CD4-positive, alpha-beta T cell treated with Interleukin-17A for 4 hours (primary cell): ENCODE measurements around the gene ADAMTS13.

Experiments used
- DNase-seq: peaks from one replicate; pipeline ENCODE4 v3.0.0-alpha.2; 2020; ENCODE audit warnings: mixed read lengths

Gene ADAMTS13

DNA sequence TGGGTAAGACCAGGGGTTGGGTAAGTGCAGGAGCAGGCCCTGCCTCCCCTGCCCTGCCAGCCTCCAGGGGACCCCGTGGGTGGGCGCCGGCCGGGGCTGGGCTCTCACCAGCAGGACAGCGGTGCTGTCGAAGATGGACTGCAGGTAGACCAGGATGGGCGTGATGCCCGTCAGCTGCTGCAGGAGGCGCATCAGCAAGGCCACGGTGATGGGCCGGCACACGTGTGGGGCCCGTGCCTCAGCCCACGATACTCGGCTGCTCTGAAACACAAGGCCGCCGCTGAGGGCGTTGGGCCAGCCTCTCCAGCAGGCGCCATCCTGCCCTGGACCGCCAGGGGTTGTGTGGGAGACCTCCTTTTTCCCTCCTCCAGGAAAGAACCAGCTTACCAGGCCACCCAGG, 52.7 kb downstream of the ADAMTS13 start:
- no peak for DNase-seq

DNA sequence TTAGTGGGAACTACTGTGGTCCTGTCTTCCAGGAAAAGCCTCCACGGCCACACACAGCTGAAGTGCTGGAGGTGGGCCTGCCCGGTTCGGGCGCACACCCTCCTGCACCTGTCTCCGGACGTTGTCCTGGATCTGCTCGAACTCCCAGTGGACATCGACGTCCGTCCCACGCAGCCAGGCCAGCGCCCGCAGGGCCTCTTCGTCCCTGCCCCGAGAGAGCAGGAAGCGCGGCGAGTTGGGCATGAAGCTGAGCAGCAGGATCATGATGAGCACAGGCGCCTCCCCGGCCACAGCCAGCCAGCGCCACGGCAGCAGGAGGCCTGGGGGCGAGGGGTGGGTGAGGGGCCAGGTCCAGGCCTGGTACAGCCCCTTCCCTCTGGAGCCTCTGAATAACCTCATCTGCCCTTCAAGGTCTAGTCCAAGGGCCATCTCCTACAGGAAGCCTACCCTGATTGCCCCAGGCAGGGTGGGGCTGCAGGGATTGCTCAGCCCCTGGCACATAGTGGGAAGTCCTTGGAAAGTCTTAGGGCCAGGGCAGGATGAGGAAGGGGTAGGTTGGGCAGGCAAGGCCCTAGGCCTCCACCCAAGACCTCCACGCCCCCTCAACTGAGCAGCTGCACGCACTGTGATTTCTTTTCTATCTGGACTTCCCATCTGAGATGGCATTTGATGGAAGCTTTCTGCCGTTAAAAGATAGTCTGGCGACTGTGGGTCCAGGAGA, 53.3 kb downstream of the ADAMTS13 start:
- DNase-seq, result no peak

DNA sequence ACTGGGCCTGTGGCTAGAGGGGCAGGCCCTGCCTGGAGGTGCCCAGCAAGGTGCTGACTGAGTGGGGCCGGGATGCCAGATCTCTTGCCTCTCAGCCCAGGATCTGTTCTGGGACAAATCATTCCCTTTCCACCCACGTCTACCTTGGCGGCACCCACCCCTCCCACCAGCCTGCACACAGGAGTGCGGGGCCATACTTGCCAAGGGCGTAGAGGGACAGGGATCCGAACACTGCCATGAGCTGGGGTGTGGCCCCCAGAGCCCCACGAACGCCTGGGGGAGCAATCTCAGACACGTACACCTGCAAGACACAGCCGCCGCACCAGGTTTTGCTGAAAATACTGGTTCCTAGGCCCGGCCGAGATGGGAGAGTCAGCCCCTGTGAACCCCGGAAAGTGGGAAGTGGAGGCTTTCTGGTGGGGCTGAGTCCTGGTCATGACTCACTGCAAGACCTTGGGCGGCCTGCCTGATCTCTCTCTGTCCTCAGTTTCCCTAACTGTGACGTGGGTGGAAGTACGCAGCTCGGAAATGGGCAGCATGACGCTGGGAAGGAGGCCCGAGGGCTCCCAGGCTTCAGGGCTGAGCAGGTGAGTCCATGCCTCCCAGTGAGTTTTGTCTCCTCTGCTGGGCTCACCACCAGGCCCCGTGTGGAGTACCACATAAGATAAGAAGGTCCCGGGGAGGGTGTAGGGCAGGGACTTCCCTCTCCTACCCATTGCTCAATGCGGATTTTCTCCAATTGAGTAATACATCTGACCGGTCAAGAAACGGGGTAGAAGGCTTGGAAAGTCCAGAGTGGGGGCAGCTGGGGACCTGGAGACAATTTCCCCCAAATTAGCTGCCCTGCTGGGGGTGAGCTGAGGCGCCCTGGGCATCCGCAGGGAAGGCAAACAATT, 54.1 kb downstream of the ADAMTS13 start:
- no peak for DNase-seq

DNA sequence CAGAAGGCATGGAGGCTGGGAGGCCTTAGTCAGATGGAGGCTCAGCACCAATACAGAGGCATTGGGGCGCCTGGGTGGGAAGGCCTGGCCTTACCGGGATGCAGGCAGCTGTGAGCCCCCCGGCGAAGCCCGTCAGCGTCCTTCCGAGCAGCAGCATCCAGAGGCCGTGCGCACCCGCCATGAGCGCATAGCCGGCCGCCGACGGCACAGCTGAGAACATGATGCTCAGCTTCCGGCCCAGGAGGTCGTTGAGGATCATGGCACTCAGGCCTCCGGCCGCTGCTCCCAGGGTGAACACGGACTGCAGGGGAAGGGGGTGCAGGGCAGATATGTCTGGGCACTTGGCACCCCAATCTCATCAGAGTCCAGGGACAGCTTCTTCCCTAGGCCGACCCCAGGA, 54.8 kb downstream of the ADAMTS13 start:
- no peak for DNase-seq

DNA sequence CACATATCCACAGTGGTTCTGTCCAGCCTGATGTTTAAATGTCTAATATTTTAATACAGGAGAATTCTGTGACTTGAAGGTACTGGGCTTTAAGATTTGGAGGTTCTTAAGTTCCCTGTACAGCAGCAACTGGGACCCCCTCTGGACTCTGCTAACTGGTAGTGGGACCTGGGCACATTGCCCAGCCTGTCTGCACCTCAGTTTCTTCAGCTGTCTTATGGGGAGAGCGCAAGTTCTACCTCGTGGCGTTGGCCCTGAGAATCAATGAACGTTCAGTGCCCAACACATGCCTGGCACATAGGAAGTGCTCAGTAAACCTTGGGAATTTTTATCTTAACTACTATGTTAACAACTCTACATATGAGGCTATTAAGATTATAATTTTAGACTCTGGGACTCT, 55.3 kb downstream of the ADAMTS13 start:
- DNase-seq, result no peak

DNA sequence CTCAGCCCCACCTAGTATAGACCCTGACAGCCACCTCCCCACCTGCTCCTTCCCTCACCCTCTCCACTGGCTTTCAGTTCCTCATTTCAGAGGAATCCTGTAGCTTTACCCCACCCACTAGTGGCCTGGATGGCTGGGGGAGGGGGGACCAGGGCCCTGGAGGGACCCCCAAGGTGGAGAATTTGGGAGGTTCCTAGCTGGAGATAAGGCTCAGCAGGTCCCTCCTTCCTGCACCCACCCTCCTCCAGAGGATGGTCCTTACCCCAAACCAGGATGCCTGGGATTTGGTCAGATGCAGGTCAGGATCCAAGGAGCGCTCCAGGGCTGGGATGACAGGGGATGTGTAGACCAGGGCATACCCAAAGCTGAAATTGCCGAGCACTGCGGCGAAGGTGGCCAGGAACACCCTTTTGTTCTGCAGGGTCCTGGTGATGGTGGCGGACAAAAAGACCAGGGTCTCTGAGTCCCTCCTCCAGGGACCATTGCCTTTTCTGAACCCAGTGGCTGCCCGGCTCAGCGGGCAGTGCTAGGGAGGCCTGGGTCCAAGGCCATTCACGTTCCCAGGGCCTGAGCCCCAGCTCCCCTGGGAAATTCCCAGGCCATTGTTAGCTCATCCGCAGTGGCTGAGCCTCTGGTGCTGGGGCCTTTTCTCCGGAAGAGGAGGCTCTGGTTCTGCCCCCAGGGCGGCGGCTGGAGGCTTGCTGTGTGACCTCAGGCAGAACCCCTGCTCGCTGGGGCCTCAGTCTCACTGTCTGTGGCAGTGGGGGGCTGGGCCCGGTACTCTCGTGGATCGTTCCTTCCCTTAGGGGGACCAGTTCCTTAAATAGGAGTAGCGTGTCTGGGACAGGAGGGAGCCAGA, 56.1 kb downstream of the ADAMTS13 start:
- DNase-seq, result peak; percentile 25

DNA sequence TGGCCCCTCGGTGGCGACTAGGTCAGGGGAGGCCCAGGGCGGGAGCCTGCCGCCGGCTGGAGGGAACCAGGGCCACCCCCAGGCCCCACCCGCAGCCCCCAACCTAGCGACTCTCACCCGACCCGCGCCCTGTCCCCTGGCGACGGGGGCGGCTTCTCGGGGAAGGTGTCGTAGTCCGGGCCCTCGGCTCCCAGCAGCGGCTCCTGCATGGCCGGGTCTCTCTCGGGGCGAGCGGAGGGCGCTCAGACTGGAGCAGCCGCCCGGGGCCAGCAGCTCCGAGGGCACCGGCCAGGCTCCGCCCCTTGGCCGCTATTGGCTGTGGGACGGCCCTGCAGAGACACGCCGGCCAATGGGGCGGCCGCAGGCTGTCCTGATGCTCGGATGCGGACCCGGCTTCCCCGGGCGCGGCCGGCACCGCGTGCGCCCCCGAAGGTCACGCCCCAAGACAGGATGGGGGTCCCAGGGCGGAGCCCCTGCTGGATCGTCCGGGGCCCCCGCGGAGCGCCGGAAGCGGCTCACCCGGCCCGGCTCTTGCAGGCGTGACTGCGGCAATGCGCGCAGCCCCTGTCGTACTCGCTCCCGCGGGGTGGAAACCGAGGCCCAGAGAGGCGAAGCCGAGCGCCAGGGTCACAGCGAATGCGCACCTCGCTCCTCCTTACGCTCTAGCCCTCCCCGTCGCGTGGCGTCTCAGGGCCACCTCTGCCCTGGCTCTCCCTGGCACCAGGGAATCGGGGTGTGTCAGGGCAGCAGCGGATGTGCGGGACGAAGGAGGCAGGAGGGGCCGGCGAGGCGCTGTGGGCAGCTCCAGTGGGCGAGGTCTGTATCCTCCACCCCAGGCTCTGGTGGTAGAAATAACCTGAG, 56.9 kb downstream of the ADAMTS13 start, which contains the start of gene SLC2A6:
TSS of gene SLC2A6 (minus strand) at position 249 of the 861 bp plus-strand sequence. CDS start at position 209, 40 bp downstream.
- peak; percentile 87 for DNase-seq

DNA sequence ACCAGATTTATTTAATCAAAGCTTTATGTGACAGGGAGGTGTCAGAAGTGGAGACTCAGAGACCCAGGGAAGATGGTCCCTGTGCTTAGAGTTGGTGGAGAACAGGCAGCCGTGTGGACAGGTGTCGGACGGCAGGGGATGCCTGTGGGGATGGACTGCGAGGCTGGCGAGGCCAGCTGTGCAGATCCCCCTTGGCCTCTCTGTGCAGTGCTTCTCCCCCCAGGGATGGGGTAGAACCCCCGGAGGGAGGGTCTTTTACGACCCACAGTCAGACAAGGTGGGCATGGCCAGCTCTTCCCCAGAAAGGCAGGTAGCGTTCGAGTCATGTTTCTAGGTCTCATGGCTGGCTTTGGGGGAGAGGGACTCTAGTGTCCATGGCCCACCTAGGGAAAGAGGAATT, 61.4 kb downstream of the ADAMTS13 start:
- no peak for DNase-seq

DNA sequence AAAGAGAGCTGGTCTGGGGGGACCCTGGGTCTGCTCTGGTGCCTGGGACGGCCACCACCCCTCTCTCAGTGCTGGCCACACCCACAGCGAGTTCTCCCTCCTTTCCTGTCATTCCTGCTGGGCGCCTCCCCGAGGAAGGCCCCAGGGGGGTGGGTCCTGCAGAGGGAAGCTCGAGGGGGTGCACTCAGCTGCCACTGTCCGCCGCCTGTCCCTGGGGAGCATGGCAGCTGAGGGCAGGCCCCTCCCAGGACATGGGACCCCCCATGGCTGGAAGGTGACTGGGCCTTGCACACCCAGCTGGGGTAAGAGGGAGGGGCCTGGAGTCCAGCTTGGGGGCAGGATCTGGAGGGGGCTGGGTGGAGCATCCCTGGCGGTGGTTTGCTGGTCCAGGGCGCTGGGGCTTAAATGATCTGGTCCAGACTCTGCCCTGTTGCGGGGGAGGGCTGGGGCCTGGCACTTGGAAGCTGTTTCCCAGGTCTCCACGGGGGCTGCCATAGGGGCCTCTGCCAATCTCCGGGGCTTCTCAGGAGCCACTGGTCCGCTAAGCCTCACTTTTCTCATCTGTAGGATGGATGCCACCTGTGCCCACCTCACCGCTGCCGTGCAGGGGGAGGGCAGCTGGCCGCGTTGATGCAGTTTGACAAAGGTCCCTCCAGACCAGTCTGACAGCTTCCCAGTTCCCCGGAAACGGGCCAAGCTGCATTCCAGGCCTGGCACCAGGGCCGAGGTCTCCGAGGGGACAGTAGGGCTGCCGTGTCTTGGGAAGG, 62.7 kb downstream of the ADAMTS13 start:
- no peak for DNase-seq

DNA sequence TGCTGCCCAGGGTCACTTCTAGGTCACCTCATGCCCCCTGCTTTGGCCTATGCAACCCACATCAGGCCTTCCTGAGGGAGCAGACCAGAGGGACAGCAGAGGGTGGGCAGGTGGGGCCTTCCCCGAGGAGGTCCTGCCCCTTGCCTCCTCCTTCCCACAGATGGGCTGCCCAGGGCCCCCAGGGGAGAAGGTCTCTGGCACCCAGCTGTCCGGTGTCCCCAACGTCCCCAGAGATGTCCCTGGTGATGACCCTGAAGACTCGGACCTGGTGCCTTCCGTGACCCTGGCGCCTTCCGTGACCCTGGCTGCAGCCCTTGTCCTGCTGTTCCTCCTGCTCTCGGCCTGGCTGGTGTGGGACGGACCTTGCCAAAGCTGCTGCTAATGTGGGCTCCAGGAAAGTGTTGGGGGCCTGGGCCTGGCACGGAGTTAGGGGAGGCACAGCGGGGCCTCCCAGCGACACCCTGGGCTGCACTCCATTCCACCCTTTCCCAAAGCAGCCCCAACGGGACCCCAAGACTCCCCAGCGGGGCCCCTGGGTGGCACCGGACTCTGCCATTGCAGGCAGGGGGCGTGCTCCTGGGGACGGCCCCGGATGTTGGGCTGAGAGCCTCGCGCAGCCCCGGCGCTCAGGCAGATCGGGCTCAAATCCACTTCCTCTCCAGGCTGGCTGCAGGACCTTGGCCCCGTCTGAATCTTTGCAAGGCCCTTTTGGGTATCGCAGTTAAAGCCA, 63.5 kb downstream of the ADAMTS13 start:
- DNase-seq, result peak; percentile 32

DNA sequence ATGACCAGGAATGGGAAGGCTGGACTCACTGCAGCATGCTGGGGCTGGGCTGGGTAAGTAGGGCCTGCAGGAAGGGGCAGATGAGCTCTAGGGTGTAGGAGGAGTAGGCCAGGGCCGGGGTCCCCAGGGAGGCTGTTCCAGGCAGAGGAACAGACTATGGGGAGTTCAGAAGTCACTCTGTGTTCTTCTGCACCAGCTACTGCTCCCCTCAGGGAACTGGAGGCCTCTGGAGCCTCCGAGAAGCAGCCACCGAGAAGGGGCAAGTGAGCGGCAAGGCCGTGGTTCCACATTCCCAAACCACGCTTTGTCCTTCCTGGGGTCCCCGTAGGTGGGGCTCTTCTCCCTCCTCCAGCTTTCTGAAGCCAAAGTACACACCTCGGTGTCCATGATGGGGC, 65.2 kb downstream of the ADAMTS13 start:
- no peak for DNase-seq

DNA sequence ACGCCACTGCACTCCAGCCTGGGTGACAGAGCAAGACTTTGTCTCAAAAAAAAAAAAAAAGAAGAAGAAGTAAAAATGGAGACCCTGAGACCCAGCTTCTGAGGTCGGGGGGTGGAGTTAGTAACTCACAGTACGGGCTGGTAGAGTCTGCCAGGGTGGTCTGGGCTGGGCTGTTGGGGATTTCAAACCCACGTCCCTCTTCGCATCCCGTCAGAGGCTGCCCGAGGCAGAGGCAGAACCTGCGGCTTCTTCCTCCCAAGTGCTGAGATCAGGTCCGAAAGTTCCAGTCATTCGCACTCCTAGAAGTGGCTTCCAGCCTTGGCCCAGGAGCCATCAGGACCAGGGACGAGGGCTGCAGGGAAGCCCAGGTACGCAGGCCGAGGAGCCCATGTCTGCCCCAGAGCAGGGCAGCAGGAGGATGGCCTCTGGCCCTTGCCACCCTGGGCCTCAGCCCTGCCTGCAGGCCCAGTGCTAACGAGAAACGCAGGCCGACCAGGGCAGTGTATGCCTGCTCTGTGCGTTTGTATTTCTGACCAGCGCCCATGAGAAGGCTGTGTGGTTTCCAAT, 66.6 kb downstream of the ADAMTS13 start:
- no peak for DNase-seq

DNA sequence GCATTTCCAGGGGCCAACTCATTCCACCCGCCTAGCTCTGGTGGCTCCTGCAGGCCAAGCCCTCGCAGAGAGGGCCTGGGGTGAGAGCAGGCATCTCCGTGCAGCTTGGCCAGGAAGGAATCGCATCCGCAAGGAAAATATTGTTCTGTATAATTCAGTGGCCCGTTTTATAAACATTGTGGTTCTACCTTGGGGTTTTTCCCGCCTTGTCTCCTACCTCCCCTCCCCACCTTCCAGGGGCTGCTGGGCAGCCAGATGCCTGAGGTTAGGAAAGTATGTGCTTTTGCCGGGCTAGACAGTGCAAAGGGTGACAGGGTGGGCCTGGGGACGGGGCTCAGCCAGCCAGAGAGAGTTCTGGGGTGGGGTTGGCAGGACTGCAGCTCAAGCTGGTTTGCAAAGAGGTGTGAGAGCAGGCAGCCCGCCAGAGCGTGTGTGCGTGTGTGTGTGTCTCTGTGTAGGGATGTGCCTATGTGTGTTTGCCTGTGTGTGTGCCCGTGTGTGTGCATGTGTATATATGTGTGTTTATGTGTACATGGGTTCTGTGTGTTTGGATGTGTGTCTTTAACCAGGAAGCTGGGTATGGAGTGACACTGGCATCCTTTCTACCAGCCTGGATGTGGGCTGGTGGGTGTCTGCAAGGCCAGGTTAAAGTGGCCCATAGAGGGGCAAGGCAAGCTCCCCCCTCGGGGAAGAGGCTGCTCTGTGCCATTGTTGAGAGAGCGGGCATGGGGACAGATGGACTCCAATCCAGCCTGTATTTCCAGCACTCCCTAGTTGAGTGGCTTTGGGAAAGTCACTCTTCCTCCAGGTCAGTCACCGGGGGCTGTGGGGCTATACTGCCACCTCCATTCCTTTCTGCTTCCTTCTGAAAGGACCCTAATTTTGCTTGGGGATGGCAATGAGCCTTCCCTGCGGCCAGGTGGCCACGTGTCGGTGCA, 67.4 kb downstream of the ADAMTS13 start:
- no peak for DNase-seq

DNA sequence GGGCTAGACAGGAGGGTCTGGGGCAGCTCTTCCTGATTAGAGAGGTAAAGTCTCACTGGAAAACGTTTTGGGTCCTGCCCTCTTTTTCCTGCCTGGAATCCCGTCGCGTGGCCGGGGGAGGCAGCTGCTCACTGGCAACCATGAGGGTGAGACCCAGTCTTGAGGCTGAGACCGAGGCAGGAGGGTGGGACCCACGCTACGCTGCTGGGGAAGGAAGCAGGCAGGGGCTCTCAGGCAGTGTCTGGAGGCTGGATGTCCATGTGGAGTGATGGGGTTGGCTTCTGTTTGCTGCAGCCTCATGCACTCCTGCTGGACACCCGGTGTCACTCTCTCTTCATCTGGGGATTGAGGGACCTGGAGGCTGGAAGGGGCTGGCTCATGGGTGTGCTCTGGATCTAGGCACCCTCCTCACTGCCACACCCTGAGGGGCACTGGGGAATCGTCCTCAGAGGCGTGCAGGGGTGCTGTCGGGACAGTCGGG, 68.1 kb downstream of the ADAMTS13 start:
- DNase-seq, result no peak

DNA sequence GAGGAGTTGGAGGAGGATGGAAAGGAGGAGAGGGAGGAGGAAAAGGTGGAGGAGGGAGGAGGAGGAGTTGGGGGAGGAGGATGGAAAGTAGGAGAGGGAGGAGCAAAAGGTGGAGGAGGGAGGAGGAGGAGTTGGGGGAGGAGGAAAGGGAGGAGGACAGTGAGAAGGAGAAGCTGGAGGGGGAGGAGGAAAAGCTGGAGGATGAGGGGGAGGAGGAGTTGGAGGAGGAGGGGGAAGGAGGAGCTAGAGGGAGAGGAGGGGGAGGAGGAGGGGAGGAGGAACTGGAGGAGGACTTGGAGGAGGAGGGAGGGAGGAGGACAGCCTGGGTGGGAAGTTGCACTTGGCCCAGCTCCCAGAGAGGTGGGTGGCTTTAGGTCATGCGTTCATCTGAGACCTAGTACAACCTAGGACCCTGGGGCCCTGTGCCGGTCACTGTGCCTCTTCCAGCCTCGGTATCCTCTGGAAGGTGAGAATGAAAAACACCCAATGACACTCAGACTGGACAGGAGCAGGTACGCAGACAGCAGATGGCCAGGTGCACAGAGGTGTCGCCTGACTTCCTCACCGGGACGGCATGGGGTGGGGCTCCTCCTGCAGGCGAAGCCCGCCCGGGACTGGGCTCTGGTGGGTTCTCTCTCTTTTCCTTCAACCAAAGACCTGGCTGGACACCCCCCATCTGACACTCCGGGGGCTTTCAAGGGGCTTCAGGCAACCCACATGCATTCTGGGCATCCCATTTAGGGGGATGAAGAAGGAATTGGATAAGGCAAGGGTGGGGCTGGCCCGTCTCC, 68.9 kb downstream of the ADAMTS13 start:
- no peak for DNase-seq

DNA sequence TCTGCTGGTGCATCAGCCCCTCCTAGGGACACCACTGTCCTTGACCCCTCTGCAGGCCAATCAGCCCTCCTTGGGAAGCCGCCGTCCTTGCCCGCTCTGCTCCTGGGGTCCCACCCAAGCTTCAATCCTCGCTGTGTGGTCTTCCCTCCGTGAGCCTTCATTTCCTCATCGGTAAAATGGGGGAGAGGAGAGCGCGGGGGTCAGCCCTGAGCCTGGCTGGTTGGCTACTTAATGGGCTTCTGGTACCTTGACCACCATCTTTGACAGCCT, 69.4 kb downstream of the ADAMTS13 start:
- DNase-seq, result no peak

DNA sequence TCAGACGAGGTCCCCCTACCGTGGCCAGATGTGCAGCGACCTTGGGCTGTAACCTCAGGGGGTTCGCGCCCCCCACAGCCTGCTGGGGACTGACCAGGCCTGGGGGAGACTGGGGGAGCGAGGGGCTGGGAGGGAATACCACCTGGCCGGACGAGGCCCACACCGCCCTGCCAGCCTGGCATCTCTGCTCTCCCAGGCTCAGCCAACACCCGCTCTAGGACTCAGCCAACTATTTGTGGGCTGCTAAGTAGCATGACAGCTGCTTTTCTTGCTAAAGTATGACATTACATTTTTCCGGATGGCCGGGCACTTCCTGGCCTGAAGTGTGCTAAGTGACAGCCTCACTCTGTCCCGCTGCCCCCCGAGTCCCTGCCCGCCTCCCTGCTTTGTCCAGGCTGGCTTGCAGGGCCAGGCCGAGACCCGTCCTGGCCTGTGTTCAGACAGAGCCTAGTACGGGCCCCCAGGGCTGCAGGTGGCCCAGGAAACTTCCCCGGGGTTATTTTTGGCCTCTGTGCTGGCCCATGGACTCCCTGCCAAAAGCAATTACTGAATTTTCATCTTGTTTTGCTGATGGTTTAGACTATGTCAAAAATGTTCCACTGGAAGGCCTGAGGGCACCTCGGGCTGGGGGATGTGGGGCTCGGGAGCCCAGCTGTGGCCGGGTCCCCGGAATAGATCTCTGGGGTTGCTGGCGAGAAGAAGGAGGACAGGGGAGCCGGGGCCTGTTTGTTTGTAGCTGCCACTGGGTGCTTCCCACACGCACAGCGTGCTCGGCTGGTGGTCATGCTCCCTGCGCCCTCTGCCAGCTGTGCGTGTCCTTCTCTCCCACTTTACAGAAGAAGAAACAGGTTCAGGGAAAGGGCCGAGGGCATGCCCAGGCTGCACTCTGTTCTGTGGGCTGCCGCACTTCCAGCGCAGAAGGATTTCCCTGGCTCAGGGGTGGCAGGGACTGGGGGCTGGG, 70.2 kb downstream of the ADAMTS13 start:
- DNase-seq, result no peak
